ENCODE data around the gene PPP1R7.

Gene PPP1R7

DNA sequence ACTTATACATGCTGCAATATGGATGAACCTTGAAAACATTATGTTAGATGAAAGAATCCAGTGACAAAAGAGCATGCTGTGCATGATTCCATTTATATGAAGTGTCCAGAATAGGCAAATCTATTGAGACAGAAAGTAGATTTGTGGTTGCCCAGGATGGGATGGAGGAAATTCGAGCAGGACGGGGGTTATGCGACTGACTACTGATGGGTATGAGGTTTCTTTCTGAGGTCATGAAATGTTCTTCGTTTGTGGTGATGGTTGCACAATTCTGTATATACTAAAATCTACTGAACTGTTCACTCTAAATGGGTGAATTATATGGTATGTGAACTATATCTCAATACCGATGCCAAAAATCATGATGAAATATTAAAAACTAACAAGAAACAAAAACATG is 29.3 kb upstream of the PPP1R7 start:
- TF ChIP-seq, protein P1, sequence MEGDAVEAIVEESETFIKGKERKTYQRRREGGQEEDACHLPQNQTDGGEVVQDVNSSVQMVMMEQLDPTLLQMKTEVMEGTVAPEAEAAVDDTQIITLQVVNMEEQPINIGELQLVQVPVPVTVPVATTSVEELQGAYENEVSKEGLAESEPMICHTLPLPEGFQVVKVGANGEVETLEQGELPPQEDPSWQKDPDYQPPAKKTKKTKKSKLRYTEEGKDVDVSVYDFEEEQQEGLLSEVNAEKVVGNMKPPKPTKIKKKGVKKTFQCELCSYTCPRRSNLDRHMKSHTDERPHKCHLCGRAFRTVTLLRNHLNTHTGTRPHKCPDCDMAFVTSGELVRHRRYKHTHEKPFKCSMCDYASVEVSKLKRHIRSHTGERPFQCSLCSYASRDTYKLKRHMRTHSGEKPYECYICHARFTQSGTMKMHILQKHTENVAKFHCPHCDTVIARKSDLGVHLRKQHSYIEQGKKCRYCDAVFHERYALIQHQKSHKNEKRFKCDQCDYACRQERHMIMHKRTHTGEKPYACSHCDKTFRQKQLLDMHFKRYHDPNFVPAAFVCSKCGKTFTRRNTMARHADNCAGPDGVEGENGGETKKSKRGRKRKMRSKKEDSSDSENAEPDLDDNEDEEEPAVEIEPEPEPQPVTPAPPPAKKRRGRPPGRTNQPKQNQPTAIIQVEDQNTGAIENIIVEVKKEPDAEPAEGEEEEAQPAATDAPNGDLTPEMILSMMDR (IDR thresholded peaks at IDR 0.05; ENCODE audit: extremely low read depth, insufficient read depth, missing control alignments) = no peak
- in situ Hi-C loops (cut with MboI; ENCODE audit: low pct_unique_long_range_greater_than_20kb, low sequenced_read_pairs, unreplicated experiment) = no loop called here
- DNase-seq (ENCODE audit: low spot score) = no peak

DNA sequence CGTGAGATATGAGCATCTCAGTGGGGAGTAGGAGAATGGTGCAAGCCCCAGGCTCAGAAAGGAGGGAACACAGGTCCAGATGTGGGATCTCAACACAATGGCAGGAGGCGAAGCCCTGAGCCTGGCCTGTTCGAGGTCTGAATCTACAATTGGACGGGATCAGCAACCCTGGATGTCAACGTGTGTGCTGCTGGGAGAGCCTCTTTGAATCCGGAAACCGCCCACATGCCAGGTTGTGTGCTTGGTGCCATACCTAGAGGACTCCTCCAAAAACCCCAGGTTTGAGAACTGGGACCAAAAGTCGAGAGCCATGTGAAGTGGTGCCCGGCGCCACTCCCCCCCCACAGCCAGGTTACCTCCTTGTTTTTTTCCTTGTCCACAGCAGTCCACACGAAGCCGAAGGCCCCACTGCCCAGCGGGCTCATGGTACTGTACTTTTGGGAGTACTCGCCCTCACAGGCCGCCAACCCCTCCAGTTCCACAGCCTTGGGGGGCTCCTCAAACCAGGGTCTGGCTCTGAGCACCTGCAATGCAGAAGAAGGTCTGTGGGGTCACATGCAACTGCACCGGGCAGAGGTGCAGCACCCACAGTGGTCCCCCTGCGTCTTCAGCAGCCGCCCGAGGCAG is 27.8 kb upstream of the PPP1R7 start:
- in situ Hi-C loops (cut with MboI; ENCODE audit: low pct_unique_long_range_greater_than_20kb, low sequenced_read_pairs, unreplicated experiment) = no loop called here
- TF ChIP-seq, protein P1 (IDR thresholded peaks at IDR 0.05; ENCODE audit: extremely low read depth, insufficient read depth, missing control alignments) = no peak
- no peak for DNase-seq (ENCODE audit: low spot score)

GRCh38 chr2:241123816-241124536 is 26.3 kb upstream of the PPP1R7 start:
- in situ Hi-C loops (cut with MboI; ENCODE audit: low pct_unique_long_range_greater_than_20kb, low sequenced_read_pairs, unreplicated experiment) = no loop called here
- DNase-seq (ENCODE audit: low spot score) = no peak
- TF ChIP-seq, protein P1 (IDR thresholded peaks at IDR 0.05; ENCODE audit: extremely low read depth, insufficient read depth, missing control alignments) = no peak

GRCh38 chr2:241125626-241126025 is 24.6 kb upstream of the PPP1R7 start:
- TF ChIP-seq, protein P1 (IDR thresholded peaks at IDR 0.05; ENCODE audit: extremely low read depth, insufficient read depth, missing control alignments) = no peak
- in situ Hi-C loops (cut with MboI; ENCODE audit: low pct_unique_long_range_greater_than_20kb, low sequenced_read_pairs, unreplicated experiment) = no loop called here
- DNase-seq (ENCODE audit: low spot score) = no peak

- no peak for DNase-seq (ENCODE audit: low spot score)
- TF ChIP-seq, protein P1 (IDR thresholded peaks at IDR 0.05; ENCODE audit: extremely low read depth, insufficient read depth, missing control alignments) = no peak
- in situ Hi-C loops (cut with MboI; ENCODE audit: low pct_unique_long_range_greater_than_20kb, low sequenced_read_pairs, unreplicated experiment) = no loop called here
Measured at GRCh38 chr2:241126201-241126611, 24.1 kb upstream of the PPP1R7 start.

GRCh38 chr2:241126771-241127202 is 23.5 kb upstream of the PPP1R7 start:
- in situ Hi-C loops (cut with MboI; ENCODE audit: low pct_unique_long_range_greater_than_20kb, low sequenced_read_pairs, unreplicated experiment) = no loop called here
- TF ChIP-seq, protein P1 (IDR thresholded peaks at IDR 0.05; ENCODE audit: extremely low read depth, insufficient read depth, missing control alignments) = no peak
- no peak for DNase-seq (ENCODE audit: low spot score)

Measured in GM13977 (cell line).